Gastroesophageal sphincter (tissue), 3 donors: ENCODE results near the gene TSGA10.

Experiments
- CTCF ChIP-seq, 4 experiments: fragments of 200-600 bp in 2 of 4; fragments of 450-650 bp in 2 of 4; sonication (generic) in 1 of 4; IDR thresholded peaks; one replicate each; pipeline ENCODE4 v1.5.1; 2017 to 2019; ENCODE audit warnings: antibody characterized with exemption in 4 of 4, mild to moderate bottlenecking in 2 of 4, moderate library complexity in 2 of 4
- POLR2AphosphoS5 ChIP-seq: sonication (generic); formaldehyde crosslinking; IDR thresholded peaks from one replicate; pipeline ENCODE4 v1.6.1; 2017; ENCODE audit warnings: antibody characterized with exemption

DNA sequence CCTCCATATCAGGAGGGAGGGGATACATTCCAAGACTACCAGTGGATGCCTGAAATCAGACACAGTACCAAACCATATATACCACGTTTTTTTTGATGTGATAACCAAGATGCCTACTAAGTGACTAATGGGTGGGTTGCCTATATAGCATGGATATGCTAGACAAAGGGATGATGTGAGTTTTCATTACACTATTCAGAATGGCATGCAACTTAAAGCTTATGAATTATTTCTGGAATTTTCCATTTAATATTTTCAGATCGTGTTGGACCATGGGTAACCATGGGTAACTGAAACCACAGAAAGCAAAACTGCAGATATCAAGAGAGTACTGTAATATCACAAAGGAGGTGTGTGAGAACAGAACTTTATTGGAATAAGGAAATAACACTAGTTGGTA lies 179.1 kb downstream of the TSGA10 start:
- TF ChIP-seq POLR2AphosphoS5 (no peak), CTCF (IDR thresholded peaks at IDR 0.05) (no peak)
